Sigmoid colon (tissue), 7 donors: ENCODE measurements around the gene SEMA4C. TPM values are rescaled to one million over a fixed set of nuclear protein-coding genes. Genes with fewer than 3 reads are reported as not detected.

ENCODE experiments used
- DNase-seq: peaks from one replicate; pipeline ENCODE4 v3.0.0-alpha.2; 2019
- H3K27ac ChIP-seq, 4 donors: fragments of 200-600 bp; sonication (generic); one replicate each; pipeline ENCODE4 v1.5.1; 2016 to 2019; ENCODE audit warnings: mild to moderate bottlenecking in 1 of 4
- H3K27me3 ChIP-seq, 3 donors: fragments of 200-600 bp; sonication (generic); one replicate each; pipeline ENCODE4 v1.5.1; 2019; ENCODE audit warnings: mild to moderate bottlenecking in 1 of 3
- H3K36me3 ChIP-seq, 4 donors: fragments of 200-600 bp; sonication (generic); one replicate each; pipeline ENCODE4 v1.5.1; 2016 to 2019
- H3K4me1 ChIP-seq, 4 donors: fragments of 200-600 bp; sonication (generic); one replicate each; pipeline ENCODE4 v1.5.1; 2017 to 2019
- H3K4me3 ChIP-seq, 4 donors: fragments of 200-600 bp; sonication (generic); one replicate each; pipeline ENCODE4 v1.5.1; 2017 to 2019; ENCODE audit warnings: mild to moderate bottlenecking in 2 of 4, moderate library complexity in 1 of 4
- H3K9me3 ChIP-seq, 4 donors: fragments of 200-600 bp in 3 of 4; sonication (generic) in 3 of 4; one replicate each; pipeline versions ENCODE4 v1.5.1 to v1.6.1; 2013 to 2019
- EP300 ChIP-seq, 4 donors: sonication (generic); formaldehyde crosslinking; IDR thresholded peaks; one replicate each; pipeline ENCODE4 v1.6.1; 2017; ENCODE audit warnings: antibody characterized with exemption in 4 of 4
- POLR2A ChIP-seq, 2 donors: fragments of 450-650 bp; IDR thresholded peaks; one replicate each; pipeline ENCODE4 v1.6.1; 2016; ENCODE audit warnings: antibody characterized with exemption in 2 of 2, mild to moderate bottlenecking in 2 of 2, moderate library complexity in 2 of 2
- POLR2AphosphoS5 ChIP-seq, 4 donors: sonication (generic); formaldehyde crosslinking; IDR thresholded peaks; one replicate each; pipeline ENCODE4 v1.6.1; 2017; ENCODE audit warnings: antibody characterized with exemption in 4 of 4
- WGBS, 2 donors: extraction: QIAGEN DNeasy Blood & Tissue Kit; methylation state at CpG; one replicate each; pipeline ENCODE4 v1.1.7; 2013; 5-methylcytosine and 5-hydroxymethylcytosine counted together
- intact Hi-C: fragments of 100-400 bp; cut with DNase I; formaldehyde crosslinking; loops from one replicate; pipeline ENCODE4 v1.15.1; 2023
- polyA plus RNA-seq, 3 donors: library from polyadenylated mRNA; stranded (reverse); fragments of 200-250 nt; gene quantifications; one replicate each; pipeline ENCODE4 v1.2.3, GENCODE V29; 2013
- total RNA-seq, 4 donors: library from RNA; depleted of rRNA; stranded (reverse); fragments of >200 nt; gene quantifications; one replicate each; pipeline ENCODE4 v1.1.0, GENCODE V29; 2016
- TF ChIP-seq, protein P1 (sequence below), 4 experiments: fragments of 450-650 bp in 3 of 4; fragments of 200-600 bp in 1 of 4; IDR thresholded peaks; one replicate each; pipeline ENCODE4 v1.5.1; 2016 to 2019; ENCODE audit warnings: antibody characterized with exemption in 4 of 4, mild to moderate bottlenecking in 3 of 4, moderate library complexity in 2 of 4
- donor health status: healthy with polysubstance abuse.
- donor health status: Bipolar disorder and iron deficiency.
- donor health status: healthy.

Gene SEMA4C
- total and polyA plus RNA-seq, 7 donors, result 3.6 to 90.1 (median 57.1) TPM

DNA sequence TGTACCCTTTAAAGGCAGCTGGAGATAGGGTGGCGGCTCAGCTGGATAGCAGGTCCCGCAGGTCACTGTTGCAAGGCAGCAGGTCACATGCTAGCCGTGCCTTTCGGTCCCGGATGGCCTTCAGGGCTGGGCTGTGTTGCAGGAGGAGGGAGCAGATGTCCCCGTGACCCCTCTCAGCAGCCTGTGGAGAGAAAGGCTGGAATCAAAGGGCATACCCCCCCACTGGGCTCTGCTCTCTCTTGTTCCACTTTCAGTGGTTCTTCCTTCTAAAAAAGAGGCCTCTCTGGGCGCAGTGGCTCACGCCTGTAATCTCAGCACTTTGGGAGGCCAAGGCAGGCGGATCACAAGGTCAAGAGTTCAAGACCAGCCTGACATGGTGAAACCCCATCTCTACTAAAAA is 21.6 kb downstream of the SEMA4C start:
- WGBS, 2 donors, result 90 to 92% methylated on average over 9 of the region's 9 CpGs
- intact Hi-C loops, result no loop called here
- no peak overlapping the region for H3K27ac ChIP-seq
- DNase-seq, result no peak
- peaks cover 8 to 71% (median 39%) of the 10 kb centered on the region in 4 donors for H3K36me3 ChIP-seq
- H3K9me3 ChIP-seq, result no peaks in the 10 kb centered on the region
- TF ChIP-seq EP300 (IDR thresholded peaks at IDR 0.05), result no peak
- TF ChIP-seq, protein P1, sequence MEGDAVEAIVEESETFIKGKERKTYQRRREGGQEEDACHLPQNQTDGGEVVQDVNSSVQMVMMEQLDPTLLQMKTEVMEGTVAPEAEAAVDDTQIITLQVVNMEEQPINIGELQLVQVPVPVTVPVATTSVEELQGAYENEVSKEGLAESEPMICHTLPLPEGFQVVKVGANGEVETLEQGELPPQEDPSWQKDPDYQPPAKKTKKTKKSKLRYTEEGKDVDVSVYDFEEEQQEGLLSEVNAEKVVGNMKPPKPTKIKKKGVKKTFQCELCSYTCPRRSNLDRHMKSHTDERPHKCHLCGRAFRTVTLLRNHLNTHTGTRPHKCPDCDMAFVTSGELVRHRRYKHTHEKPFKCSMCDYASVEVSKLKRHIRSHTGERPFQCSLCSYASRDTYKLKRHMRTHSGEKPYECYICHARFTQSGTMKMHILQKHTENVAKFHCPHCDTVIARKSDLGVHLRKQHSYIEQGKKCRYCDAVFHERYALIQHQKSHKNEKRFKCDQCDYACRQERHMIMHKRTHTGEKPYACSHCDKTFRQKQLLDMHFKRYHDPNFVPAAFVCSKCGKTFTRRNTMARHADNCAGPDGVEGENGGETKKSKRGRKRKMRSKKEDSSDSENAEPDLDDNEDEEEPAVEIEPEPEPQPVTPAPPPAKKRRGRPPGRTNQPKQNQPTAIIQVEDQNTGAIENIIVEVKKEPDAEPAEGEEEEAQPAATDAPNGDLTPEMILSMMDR (IDR thresholded peaks at IDR 0.05), result no peak
- TF ChIP-seq POLR2AphosphoS5 (IDR thresholded peaks at IDR 0.05), result no peak
- TF ChIP-seq POLR2A (IDR thresholded peaks at IDR 0.05), result no peak
- H3K4me3 ChIP-seq, result no peak overlapping the region
- H3K27me3 ChIP-seq, result no peaks in the 10 kb centered on the region
- H3K4me1 ChIP-seq, result no peaks in the 10 kb centered on the region

DNA sequence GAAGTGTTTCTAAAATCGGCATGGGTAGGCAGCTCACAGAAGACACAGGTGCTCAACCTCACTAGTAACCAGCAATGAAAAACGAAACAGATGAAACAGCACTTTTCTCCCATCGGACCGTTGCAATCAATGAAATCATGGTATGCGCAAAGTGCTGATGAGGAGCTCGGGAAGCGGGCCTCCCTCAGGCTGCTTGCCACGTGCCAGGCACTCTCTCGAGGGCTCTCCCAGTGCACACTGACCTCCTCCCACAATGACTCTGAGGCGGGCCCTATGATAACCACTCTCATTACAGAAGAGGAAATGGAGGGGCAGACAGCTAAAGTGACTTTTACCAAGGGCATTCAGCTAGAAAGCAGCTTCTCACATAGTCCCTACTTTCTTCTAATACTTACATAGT is 22.3 kb downstream of the SEMA4C start:
- H3K27me3 ChIP-seq, result no peaks in the 10 kb centered on the region
- intact Hi-C loops, result no loop called here
- no peak for DNase-seq
- H3K36me3 ChIP-seq, result peaks cover 8 to 64% (median 36%) of the 10 kb centered on the region in 4 donors
- no peak overlapping the region for H3K4me3 ChIP-seq
- whole genome bisulfite sequencing, 2 donors, result 87% methylated on average over 10 of the region's 10 CpGs
- no peak overlapping the region for H3K27ac ChIP-seq
- no peaks in the 10 kb centered on the region for H3K4me1 ChIP-seq
- H3K9me3 ChIP-seq, result no peaks in the 10 kb centered on the region
- TF ChIP-seq EP300 (IDR thresholded peaks at IDR 0.05) (no peak), POLR2A (IDR thresholded peaks at IDR 0.05) (no peak), POLR2AphosphoS5 (IDR thresholded peaks at IDR 0.05) (no peak)
- TF ChIP-seq, protein P1 (IDR thresholded peaks at IDR 0.05), result no peak

DNA sequence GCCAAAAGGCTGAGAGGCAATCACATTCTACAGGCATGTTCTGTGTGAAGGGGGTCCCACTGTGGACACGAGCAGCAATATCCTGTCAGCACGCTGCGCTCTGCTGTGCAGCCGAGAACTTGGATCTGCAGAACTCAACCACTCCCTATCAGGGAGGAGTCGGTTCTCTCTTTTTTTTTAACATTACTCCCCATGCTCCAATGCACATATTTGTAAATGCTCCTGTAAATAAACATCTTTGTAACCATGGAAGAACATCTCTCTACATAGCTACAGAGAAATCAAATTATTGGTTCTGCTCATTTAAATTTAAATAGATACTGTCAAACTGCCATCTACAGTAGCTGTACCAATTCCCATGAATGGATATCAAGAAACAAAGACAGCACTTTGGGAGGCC is 23.1 kb downstream of the SEMA4C start:
- peaks cover 8 to 57% (median 33%) of the 10 kb centered on the region in 4 donors for H3K36me3 ChIP-seq
- H3K27ac ChIP-seq, result no peak overlapping the region
- no peak overlapping the region for H3K4me3 ChIP-seq
- DNase-seq, result no peak
- intact Hi-C loops, result no loop called here
- WGBS, 2 donors, result 95 to 97% methylated on average over 5 of the region's 5 CpGs
- H3K9me3 ChIP-seq, result no peaks in the 10 kb centered on the region
- H3K4me1 ChIP-seq, result no peaks in the 10 kb centered on the region
- H3K27me3 ChIP-seq, result no peaks in the 10 kb centered on the region
- no peak for TF ChIP-seq POLR2AphosphoS5 (IDR thresholded peaks at IDR 0.05)
- TF ChIP-seq, protein P1 (IDR thresholded peaks at IDR 0.05), result no peak
- TF ChIP-seq EP300 (IDR thresholded peaks at IDR 0.05), result no peak
- no peak for TF ChIP-seq POLR2A (IDR thresholded peaks at IDR 0.05)

DNA sequence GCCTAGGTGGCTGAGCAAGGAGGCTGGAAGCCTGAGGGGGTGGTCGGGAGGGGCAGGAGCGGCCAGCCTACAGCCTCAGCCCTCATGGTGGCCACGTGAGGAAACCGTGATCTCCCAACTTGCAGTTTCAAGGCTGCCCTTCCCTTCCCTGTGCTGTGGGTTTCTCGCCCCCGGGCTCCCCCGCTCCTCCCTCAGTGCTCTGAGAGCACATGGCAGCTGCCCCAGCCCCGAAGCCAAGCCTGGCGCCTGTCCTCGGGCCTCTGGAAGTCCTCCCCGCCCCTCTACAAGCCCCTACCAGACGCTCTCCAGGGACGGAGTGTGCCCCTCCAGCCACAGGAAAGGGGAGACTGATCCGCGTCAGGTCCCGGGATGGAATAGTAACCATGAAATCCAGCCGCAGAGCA is 25.5 kb downstream of the SEMA4C start:
- no peak for DNase-seq
- TF ChIP-seq EP300 (IDR thresholded peaks at IDR 0.05) (no peak), POLR2AphosphoS5 (IDR thresholded peaks at IDR 0.05) (no peak), POLR2A (IDR thresholded peaks at IDR 0.05) (no peak)
- TF ChIP-seq, protein P1 (IDR thresholded peaks at IDR 0.05), result no peak
- Histone ChIP-seq H3K36me3 (peaks cover 8 to 40% (median 13%) of the 10 kb centered on the region in 4 donors), H3K4me1 (peaks cover 0 to 6% (median 5%) of the 10 kb centered on the region in 4 donors), H3K4me3 (no peak overlapping the region), H3K27ac (no peak overlapping the region), H3K27me3 (no peaks in the 10 kb centered on the region), H3K9me3 (no peaks in the 10 kb centered on the region)
- whole genome bisulfite sequencing, 2 donors, result 90 to 92% methylated on average over 17 of the region's 17 CpGs
- intact Hi-C loops, result no loop called here
